ENCODE measurements around the gene NOX3.

The NOX3 gene

DNA sequence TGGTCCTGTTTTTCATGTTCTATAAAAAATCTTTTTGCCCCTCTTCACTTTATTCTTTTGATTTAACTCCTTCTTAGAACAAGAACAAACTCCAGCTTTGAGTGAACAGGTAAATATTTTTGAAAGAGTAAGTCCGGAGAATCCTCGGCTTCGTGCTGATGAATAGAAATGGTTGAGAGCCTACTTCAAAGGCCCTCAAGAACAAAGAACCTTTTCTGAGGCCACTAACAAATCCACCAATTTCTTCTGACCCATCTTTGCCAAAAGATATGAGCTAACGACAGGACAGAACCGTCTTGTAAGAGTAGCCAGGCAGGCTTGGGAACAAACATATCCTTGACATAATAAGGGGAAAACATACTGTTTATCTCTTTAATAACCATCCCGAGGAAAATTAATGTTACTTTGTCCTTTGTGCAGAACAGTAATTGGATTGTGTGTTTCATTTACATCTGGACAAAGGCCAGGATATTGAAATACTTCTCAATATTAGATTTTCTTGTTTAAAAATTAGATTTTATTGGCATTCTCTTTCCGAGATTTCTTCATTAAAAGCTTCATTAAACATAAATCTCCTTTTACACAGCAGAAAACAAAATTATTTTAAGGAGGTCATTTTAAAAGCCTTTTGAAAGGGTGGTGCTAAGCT is 52.9 kb downstream of the NOX3 start:
- no peak for DNase-seq (ENCODE audit: low read depth in 2 of 2)

DNA sequence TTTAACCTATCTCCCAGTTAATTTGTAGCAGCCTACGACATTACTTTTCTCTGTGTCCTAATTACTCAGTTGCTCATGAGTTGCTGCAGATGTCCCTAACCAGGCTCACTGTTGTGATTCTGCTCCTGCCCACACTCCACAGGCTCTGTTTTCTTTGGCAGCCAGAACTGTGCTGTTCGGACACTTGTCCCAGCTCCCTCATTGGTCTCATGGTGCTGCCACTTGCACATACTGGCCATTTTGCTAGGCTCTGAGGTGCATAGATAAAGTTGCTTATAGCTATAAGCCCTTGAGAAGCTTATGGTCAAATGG is 55.0 kb downstream of the NOX3 start:
- DNase-seq (ENCODE audit: low read depth in 2 of 2): peak; percentile 15 to 18

DNA sequence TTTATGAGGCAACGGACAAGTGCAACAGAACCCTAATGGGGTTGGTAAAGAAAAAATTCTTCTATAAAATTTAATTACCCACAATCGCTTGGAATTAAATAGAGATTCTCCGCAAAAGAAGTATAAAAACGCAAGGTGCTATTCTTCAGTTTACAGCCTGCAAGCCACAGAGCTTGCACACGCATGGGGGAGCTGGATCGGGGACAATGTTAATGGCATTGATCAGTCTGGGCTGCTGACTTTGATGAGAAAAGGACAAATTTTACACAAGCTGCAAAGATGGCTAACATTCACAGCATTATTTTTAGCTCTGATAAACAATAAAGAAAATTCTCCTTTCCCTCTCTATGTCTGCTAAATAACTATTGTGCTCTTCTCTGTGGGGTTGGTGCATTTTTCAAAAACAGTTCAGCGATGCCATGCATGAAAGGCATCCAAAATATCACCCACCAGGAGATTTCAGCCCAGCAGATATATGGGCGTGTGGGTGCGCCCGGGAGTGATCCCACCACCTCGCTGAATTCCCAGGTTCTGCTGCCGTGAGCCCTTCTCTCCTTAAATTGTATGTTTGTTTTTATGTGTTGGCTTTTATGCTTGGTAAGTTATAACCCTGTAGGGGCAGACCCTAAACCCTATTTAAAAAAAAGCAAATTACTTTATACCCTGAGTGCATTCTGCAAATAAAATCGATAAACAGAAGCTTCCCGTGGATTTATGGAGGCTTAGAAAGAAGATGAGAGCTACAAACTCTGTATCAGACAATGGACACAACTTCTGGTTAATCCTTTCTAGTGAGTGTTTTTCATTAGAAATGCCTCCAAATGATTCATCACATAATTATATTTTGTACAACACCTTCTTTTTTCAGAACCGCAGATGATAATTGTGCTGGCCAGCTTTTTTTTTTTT is 55.6 kb downstream of the NOX3 start:
- DNase-seq (ENCODE audit: low read depth in 2 of 2): no peak

DNA sequence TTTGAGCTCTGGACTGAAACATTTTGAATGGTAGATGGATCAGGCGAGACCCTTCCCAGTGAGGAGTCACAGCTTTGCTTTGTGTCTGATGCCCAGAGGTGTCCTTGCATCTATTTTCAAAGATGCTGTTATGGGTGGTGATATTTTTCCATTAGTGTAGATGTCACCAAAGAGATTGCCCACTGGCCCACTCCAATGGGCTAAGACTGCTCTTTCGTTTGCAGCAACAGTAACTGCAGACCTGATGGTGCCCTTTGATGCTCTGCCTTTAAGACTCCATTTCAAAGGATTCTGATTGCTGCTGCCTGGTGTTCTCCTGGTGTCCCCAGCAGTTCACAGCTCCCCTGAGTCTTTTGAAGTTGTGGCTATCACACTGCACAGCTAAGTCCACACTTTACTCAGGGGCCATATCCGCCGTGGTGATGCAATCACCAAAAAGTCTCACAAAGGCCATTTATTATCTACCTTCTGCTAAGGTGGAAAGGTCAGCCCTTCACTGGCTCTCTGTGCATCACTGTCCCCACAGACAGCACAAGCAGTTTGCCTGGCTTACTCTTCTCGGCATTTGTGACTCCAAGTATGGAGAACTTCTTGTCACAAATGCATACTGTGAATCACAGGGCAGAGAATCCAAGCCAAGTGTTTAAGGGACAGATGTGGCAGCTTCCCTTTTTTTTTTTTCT is 56.4 kb downstream of the NOX3 start:
- DNase-seq (ENCODE audit: low read depth in 2 of 2): no peak

DNA sequence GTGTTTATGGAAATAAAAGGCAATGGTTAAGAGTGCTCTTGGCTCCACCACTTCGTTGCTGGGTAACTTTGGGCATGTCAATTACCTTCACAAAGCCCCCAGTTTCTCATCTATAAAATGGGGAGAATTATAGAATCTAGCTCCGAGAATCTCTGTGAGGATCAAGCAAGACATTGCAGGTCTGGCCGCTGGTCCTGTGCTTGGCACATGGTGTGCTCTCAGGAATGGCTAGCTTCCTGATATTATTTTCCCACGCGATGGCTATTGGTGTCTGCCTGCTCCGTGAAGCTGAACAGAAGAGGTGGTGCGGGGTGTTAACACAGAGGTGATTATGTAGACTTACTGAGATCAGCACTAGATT is 57.0 kb downstream of the NOX3 start:
- no peak for DNase-seq (ENCODE audit: low read depth in 2 of 2)

DNA sequence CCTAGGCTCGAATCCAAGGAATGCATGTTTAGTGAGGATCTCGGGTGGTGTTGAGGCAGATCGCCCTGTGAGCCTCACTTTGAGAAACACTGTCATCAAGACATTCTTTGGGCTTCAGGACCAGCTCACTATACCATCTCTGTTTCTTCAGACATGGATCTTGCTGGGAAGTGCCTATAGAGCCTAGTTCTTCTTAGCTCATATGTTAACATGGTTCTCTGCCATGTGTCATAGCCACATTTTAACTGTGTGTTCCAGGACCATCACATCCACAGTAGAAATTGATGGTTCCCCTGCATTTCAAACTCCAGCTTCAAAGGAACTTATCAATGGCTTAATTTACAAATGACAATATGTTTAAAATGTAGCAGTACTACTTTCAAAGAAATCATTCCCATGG is 57.4 kb downstream of the NOX3 start:
- no peak for DNase-seq (ENCODE audit: low read depth in 2 of 2)

DNA sequence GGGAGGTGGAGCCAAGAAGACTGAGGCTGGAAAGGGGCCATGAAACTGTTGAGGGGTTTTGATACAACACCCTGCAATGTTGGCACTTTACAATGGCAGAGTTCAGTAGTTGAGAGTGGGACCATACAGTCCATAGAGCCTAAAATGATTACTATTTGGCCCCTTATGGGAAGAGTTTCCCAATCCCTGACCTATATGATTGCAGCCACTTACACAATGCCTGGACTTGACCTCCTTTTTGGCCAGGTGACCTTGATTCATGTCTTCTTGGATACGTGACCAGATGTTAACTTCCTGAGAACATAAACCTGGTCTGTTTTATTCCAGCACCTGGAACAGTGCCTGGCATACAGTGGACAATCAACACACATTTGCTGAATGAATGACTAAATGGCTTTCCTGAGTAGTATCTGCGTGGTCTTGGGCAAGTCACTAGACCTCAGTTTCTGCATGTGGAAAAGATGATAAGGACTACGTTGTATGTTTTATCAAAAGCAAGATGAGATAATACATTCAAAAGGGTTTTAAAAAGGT is 58.4 kb downstream of the NOX3 start:
- DNase-seq (ENCODE audit: low read depth in 2 of 2): no peak

DNA sequence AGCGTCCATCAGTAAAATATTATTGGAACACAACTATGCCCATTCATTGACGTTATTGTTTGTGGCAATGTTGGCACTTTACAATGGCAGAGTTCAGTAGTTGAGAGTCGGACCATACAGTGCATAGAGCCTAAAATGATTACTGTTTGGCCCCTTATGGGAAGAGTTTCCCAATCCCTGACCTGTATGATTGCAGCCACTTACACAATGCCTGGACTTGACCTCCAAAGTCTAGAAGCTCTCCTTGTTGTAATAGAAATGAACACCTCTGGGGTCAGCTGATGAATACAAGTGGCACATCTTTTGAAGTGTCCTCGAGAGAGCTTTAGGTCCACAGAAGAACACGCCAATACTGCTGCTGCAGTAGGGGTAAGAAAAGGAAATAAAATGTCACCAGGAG is 59.0 kb downstream of the NOX3 start:
- DNase-seq (ENCODE audit: low read depth in 2 of 2): no peak

DNA sequence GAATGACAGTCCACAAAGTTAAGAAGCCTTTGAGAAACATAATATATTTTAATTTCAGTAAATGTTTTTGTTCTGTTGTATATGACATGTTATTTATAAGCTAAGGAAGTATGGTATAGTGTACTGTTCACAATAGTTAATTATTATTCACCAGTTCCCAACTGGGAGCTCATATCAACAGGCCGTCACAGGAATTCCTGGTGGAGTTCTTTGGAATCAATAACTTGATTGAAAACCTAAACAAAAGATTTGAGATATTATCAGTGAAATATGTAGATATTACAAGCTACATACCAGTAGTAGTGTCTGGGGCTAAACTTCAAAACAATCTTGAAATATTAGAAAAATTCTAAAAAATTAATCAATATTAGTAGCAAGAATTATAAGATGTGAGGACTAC is 60.3 kb downstream of the NOX3 start:
- DNase-seq (ENCODE audit: low read depth in 2 of 2): no peak

DNA sequence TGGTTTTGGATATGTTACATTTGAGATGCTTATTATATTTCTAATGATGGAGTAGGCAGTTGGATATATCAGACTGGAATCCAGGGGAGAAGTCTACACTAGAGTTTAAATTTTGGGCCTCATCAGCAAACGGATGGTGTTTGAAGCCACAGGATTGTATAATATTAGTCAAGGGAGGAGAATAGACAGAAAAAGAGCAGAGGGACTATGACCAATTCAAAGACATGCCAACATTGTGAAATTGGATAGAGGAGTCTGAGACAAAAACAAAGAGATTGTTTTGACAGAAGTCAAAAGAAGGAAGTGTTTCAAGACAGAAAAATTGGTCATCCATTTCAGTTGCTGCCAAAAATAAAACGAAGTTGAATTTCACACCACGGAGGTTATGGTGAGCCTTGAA is 66.5 kb downstream of the NOX3 start:
- DNase-seq (ENCODE audit: low read depth in 2 of 2): no peak

DNA sequence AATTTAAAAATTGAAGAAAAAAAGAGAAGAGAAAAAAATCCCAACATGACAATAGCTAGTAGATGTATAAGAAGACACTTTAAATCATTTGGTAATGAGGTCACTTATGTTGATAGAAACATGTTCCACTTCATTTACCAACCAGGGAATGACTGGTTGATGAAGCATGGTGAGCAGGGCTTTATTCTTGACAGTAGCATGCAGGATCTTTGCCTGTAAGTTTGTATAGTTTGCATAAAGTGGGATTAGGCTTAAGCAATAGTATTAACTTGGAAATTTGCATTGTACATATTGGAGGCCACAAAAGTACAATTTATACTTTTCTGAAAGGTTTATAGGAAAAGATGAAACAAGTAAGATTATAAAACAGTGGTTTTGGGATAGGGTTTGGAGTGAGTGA is 67.0 kb downstream of the NOX3 start:
- DNase-seq (ENCODE audit: low read depth in 2 of 2): no peak

DNA sequence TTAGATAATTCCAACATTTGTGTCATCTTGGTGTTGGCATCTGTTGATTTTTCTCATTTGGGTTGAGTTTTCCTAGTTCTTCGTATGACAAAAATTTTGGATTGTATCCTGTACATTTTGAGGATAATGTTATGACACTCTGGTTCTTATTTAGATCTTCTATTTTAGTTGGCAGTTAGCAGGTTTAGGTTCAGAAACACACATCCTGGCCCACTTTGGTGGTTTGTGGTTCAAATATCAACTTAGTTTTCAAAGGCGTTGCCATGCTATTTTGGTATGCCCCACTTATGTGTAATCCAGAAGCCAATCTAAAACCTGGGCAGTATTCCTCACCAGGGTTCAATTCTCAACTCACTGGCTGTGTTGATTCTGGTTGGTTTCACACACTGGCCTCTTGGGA is 68.2 kb downstream of the NOX3 start:
- DNase-seq (ENCODE audit: low read depth in 2 of 2): no peak

DNA sequence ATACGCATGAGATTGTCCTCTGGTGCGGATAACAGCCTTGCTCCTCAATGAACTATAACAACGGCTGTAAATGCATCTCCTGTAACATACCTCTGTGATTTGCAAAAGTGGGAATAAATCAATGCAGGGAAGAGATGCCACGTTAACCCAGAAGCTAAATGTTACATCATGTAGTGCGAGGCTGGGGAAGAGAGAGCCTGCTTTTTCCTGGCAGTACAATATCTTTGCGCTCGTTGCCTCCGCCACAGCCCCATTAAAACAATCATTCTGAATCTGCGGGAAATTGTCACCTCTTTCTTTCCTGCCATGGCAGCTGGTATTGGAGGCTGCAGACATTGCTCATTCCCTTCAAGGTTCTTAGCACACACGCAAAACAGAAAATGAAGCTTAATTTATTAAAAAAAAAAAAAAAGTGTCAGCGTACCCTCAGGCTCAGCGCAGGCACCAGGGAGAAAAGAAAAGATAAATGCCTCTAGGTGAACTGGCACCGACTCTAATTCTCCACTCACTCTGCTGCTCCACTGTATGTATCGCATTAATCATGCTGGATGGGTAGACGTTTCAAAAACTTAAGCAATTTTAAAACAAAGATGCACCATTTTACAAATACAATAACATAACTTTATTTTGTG is 71.2 kb downstream of the NOX3 start:
- no peak for DNase-seq (ENCODE audit: low read depth in 2 of 2)

DNA sequence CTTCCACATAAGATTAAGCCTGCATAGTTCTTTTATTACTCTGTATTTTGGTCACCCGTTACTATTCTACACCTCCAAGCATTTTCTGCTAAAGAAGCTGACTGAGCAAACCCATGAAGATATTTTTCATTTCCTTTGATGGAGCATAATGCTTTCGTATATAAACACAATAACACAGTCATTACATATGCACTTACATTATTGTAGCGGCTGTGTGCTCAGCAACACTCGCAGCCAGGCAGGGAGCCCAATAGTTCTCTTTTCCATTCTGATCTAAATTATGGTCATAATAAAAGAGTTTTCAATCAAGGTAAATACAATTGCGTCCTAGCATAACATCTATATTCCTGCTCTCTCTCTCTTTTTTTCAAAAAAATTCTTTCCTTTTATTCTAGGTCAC is 71.7 kb downstream of the NOX3 start:
- no peak for DNase-seq (ENCODE audit: low read depth in 2 of 2)

DNA sequence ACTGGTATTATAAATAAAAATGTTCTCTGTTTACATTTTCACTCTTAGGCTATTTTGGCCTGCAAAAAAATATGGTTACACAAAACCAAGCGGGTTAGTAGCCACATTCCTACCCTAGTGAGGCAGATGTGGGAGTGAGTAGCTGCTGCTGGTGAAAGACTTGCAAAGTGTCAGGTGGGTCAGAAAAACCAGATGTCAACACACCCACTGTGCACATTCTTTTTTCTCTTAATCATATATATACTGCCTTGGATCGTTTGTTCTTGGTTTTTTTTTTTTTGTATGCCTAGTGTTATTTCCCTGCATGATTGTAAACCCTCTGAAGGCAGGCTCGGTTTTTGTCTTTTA is 73.3 kb downstream of the NOX3 start:
- DNase-seq (ENCODE audit: low read depth in 2 of 2): peak; percentile 67 to 69

DNA sequence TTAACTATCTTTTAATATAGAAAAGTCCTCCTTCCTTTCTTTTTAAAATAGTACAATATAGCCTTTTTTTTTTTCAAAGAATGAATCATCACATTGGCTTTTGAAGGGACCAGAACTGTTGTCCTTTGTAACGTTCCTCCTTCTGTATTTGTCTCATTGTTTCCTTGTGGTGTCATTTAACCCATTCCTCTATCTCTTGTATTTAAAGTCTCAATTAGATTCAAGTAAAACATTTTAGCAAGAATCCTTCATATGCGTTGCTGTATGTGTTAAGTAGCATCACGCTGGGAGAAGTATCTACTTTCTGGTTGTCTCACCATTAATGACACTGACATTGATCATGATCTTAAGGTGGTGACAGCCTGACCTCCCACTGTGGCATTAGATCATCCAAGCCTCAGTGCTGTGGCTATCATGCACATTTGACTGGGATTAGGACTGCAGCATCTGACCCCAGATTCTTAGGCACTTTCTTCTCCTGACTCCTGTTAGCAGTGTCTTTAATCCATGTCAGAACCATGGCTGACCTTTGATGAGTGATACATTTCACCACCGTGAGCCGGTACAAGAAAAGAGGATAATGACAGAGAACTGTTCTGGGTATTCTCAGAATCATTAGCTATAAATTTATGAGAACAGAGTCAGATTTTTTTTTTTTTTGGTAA is 73.8 kb downstream of the NOX3 start:
- peak; percentile 33 to 41 for DNase-seq (ENCODE audit: low read depth in 2 of 2)

DNA sequence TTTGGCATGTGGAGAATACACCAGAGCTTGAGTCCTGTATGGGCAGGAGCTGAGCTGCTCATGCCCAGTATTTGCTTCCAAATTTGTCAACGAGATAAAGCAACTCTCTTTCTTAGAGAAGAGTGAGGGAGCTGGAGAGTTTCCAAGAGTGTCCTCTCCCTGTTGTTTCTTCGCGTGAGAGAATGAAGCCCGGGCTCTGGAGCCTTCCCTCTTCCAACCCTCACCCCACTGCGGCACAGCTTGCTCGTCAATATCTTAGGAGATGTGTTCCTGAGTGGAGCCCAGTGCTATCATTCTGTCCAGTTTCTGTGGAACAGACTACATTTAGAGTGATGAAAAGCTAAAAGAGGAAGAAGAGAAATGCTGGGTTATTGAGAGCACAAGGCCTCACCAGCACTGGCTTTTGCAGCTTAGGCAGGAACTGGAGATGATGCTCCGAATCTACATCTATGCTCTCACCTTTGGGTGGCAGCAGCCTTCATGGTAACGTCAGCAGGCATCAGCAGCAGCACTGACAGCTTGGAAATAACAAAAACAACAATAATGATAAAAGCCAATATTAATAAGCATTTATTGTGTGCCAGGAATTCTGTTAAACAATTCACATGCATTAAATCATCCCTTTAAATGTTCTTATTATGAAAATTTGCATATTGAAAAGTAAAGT is 74.8 kb downstream of the NOX3 start:
- DNase-seq (ENCODE audit: low read depth in 2 of 2): no peak

DNA sequence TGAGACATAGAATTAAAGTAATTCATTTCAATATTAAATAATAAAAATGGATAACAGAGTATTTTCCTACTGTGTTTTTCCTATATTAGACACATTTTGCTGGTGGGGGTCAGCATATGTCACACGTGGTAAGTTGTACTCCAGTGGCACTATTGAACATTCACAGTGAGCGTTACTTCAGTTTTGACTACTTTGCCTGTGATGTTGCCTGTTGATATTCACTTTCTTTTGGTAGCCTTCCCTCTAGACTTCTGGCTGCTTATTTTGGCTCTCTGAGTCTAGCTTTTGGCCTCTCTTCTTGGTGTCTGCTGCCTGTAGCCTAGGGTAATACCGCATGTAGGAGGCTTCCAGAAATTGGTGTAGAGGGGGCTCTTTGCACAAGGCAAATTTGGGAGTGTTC is 76.9 kb downstream of the NOX3 start:
- no peak for DNase-seq (ENCODE audit: low read depth in 2 of 2)

DNA sequence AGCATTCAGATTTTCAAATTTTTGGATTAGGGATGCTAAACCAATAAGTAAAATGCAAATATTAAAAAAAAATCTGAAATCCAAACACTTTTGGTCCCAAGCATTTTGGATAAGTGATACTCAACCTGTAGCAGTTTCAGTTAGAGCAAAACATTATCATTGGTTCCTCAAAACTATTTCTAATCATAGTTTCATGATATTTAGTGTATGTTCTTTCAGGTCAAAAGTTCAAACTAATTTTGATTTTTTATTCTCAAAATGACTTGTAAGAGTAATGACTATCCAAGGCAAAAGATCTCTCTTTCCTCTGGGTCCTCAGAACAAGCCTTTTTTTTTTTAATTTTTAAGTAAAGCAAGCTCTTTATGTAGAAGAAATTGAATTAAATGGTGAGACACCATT is 77.4 kb downstream of the NOX3 start:
- no peak for DNase-seq (ENCODE audit: low read depth in 2 of 2)

DNA sequence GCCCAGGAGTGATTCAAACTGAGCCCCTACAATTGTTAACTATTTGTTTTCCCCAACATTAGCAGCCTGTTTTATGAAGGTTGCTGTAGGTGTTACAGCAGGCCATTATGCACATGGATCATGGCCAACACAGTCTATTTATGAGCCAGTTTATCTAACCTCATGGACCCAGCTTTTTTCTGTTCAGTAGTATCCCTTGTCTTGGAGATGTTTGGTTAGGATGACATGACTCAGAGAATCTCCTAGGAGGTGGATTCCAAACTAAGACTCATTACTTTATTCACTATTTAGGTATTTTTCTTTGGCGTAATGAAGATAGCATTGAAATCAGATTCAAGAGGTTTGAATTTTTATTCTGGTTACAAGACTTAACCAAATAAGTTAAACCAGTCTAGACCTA is 78.6 kb downstream of the NOX3 start:
- peak; percentile 62 to 69 for DNase-seq (ENCODE audit: low read depth in 2 of 2)

DNA sequence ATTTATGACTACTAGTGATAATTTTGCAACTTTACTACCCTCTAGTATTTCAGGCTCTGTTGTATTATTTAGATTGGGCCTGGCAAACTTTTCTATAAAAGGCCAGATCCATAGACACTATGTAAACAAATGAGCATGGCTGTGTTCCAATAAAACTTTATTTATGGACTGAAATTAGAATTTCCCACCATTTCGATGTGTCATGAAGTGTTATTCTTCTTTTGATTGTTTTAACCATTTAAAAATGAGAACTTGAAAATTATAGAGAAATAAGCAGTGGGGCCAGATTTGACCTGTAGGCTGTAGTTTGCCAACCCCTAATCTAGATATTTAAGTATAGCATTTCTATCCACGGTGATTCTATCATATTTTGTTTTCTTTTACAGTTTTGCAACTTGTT is 79.8 kb downstream of the NOX3 start:
- no peak for DNase-seq (ENCODE audit: low read depth in 2 of 2)

Data from fibroblast of skin of left quadriceps (primary cell).